HG03457 (cell line): Measurements from ENCODE around the gene ZNF503.

ENCODE experiments used
- ATAC-seq: cut with Tn5 transposase; IDR thresholded peaks from one replicate; pipeline ENCODE4 v1.9.1; 2021; ENCODE audit warnings: moderate number of reproducible peaks; ENCODE audit not compliant: unreplicated experiment

The ZNF503 gene

GRCh38 chr10:75401569-75402485 lies at the start of gene ZNF503:
Gene ZNF503, minus strand, starts transcription at chr10:75401764. Its CDS starts 345 bp downstream, at chr10:75401419.
- no peak for ATAC-seq

- ATAC-seq: no peak
Measured at GRCh38 chr10:75450644-75451640, 49.4 kb upstream of the ZNF503 start.

- ATAC-seq: no peak
Measured at GRCh38 chr10:75450075-75450445, 48.5 kb upstream of the ZNF503 start.

- no peak for ATAC-seq
Measured at GRCh38 chr10:75449382-75450074, 48.0 kb upstream of the ZNF503 start.

- no peak for ATAC-seq
Measured at GRCh38 chr10:75448166-75448565, 46.6 kb upstream of the ZNF503 start.

GRCh38 chr10:75446508-75446907 lies 44.9 kb upstream of the ZNF503 start:
- ATAC-seq: no peak

GRCh38 chr10:75444781-75445386 lies 43.3 kb upstream of the ZNF503 start:
- no peak for ATAC-seq

- ATAC-seq: no peak
Measured at GRCh38 chr10:75443362-75443761, 41.8 kb upstream of the ZNF503 start.

- ATAC-seq: no peak
Measured at GRCh38 chr10:75441682-75442081, 40.1 kb upstream of the ZNF503 start.

- ATAC-seq: no peak
Measured at GRCh38 chr10:75441196-75441595, 39.6 kb upstream of the ZNF503 start.

GRCh38 chr10:75440271-75440793 lies 38.8 kb upstream of the ZNF503 start:
- no peak for ATAC-seq

- no peak for ATAC-seq
Measured at GRCh38 chr10:75439811-75440210, 38.2 kb upstream of the ZNF503 start.

GRCh38 chr10:75438275-75438674 lies 36.7 kb upstream of the ZNF503 start:
- ATAC-seq: no peak

- ATAC-seq: no peak
Measured at GRCh38 chr10:75437693-75438092, 36.1 kb upstream of the ZNF503 start.

- no peak for ATAC-seq
Measured at GRCh38 chr10:75436896-75437295, 35.3 kb upstream of the ZNF503 start.

GRCh38 chr10:75435291-75435690 lies 33.7 kb upstream of the ZNF503 start:
- ATAC-seq: no peak

- no peak for ATAC-seq
Measured at GRCh38 chr10:75434291-75434690, 32.7 kb upstream of the ZNF503 start.

- no peak for ATAC-seq
Measured at GRCh38 chr10:75433216-75433615, 31.7 kb upstream of the ZNF503 start.

GRCh38 chr10:75432763-75433162 lies 31.2 kb upstream of the ZNF503 start:
- no peak for ATAC-seq

GRCh38 chr10:75432176-75432575 lies 30.6 kb upstream of the ZNF503 start:
- no peak for ATAC-seq
